NCI-H82 treated with DMSO at 0.1 percent for 48 hours (cell line): ENCODE results near the gene SLC35E3.
"Not testable (repeated sequence)": the region's sequence is repeated elsewhere in the genome, so short reads cannot be mapped to it uniquely, and the experiment has no call there.

Experiments
- DNase-seq: peaks from one replicate; lab custom pipeline; 2025; ENCODE audit not compliant: unreplicated experiment; lab: John Stamatoyannopoulos, UW

The SLC35E3 gene

DNA sequence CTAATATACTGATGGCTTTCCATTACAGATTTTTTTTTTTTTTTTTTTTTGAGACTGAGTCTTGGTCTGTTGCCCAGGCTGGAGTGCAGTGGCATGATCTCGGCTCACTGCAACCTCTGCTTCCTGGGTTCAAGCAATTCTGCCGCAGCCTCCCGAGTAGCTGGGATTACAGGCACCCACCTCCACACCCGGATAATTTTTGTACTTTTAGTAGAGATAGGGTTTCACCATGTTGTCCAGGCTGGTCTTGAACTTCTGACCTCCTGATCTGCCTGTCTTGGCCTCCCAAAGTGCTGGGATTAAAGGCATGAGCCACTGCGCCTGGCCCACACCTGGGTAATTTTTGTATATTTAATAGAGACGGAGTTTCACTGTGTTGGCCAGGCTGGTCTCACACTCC, 65.6 kb downstream of the SLC35E3 start:
- not testable (repeated sequence) for DNase-seq

- DNase-seq: no peak
Measured at GRCh38 chr12:68812553-68813241, 66.7 kb downstream of the SLC35E3 start.

- no peak for DNase-seq
Measured at GRCh38 chr12:68813242-68813593, 67.2 kb downstream of the SLC35E3 start.

- DNase-seq: no peak
Measured at GRCh38 chr12:68814490-68815231, 68.7 kb downstream of the SLC35E3 start.

DNA sequence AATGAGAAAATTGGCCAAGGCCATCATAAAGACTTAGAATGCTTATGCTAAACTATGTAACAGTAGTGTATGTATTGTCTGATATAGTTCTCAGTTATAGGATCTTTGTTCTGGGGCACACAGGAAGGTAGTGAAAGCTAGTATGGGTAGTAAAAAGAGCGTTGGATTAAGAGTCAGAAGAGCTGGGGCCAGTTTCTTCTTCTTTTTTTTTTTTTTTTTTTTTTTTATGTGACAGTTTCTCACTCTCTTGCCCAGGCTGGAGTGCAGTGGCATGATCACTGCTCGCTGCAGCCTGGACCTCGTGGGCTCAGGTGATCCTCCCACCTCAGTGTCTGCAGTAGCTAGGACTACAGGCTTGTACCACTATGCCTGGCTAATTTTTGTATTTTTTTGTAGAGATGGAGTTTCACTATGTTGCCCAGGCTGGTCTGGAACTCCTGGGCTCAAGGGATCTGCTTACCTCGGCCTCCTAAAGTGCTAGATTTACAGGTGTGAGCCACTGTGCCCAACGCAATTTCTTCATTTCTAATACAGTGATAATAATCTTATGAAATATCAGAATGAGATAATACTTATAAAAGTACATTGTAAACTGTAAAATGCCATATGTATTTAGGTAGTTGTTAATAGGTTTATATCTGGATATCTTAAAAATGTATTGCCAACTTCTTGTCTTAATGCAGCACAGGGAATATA, 69.4 kb downstream of the SLC35E3 start:
- DNase-seq: no peak

- DNase-seq: no peak
Measured at GRCh38 chr12:68815928-68816800, 70.2 kb downstream of the SLC35E3 start.

- not testable (repeated sequence) for DNase-seq
Measured at GRCh38 chr12:68819481-68819880, 73.5 kb downstream of the SLC35E3 start.

DNA sequence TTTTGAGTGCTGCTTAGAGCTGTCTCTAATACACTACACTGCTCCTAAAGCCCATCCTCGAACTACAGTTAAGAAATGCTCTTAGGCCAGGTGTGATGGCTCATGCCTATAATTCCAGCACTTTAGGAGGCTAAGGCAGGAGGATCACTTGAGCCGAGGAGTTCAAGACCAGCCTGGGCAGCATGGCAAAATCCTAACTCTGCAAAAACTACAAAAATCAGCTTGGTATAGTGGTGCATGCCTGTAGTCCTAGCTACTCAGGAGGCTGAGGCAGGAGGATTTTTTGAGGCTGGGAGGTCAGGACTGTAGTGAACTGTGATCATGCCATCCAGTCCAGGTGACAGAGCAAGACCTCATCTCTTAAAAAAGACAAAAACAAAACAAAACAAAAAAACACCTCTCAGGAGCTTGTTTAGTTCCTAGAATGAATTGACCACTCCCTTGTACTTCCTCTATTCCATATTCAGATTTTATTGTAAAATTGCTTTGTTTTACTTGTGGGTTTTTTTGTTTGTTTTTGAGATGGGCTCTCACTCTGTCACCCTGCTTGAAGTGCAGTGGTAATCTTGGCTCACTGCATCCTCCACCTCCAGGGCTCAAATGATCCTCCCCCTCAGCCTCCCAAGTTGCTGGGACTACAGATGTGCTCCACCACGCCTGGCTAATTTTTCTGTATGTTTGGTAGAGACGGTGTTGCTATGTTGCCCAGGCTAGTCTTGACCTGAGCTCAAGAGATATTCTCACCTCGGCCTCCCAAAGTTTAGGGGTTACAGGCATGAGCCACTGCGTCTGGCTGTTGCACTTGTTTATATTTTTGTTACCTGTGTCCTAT, 75.6 kb downstream of the SLC35E3 start:
- no peak for DNase-seq

DNA sequence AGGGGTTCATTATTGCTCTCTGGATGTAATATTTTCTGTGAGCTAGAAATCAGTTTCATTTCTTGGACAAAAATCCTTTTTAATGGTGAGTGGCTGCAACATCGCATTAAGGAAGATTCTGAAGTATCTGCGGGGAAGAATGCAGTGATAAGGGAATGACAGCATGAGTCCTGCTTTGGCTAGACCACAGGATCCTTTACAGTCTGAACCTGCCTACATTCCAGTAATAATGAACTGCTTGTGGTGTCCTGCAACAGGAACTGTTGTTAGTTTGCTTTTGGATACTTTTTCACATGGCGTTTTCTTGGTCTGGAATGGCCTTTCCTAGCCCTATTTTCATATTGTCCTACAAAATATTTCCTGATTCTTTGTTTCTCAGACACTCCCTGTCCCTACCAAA, 77.7 kb downstream of the SLC35E3 start:
- no peak for DNase-seq

DNA sequence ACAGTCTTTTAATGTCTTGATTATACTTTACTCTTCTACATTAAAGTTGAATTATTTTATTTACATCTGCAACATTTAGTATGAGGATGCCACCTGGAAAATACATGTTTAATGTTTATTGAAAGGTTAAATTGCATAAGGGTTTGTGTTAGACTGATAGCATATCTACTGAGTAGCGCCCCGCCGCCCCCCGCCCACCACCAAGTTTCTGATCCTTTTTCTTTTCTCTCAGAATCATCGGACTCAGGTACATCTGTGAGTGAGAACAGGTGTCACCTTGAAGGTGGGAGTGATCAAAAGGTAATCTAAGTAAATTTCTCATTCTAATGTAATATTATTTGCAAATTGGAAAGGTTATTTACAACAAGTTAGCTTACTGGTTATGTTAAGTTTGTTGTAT, 78.2 kb downstream of the SLC35E3 start:
- DNase-seq: no peak

DNA sequence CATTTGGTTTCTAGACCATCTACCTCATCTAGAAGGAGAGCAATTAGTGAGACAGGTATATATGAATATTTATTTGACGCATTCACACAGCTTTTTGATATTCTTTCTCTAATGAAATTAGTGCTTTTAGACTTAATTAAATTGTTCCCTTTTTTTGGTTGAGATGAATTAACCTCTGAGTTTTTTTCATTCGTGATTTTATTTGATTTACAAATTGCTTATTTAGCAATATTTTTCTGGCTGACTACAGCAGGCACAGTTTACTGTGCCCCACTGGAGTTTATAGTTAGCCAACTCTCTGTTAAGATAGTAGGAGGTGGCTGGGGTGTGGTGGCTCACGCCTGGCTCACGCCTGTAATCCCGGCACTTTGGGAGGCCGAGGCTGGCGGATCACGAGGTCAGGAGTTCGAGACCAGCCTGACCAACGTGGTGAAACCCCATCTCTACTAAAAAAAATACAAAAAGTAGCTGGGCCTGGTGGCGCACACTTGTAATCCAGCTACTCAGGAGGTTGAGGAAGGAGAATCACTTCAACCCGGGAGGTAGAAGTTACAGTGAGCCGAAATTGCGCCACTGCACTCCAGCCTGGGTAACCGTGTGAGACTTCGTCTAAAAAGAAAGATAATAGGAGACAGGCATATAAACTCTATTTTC, 78.7 kb downstream of the SLC35E3 start:
- DNase-seq: no peak

DNA sequence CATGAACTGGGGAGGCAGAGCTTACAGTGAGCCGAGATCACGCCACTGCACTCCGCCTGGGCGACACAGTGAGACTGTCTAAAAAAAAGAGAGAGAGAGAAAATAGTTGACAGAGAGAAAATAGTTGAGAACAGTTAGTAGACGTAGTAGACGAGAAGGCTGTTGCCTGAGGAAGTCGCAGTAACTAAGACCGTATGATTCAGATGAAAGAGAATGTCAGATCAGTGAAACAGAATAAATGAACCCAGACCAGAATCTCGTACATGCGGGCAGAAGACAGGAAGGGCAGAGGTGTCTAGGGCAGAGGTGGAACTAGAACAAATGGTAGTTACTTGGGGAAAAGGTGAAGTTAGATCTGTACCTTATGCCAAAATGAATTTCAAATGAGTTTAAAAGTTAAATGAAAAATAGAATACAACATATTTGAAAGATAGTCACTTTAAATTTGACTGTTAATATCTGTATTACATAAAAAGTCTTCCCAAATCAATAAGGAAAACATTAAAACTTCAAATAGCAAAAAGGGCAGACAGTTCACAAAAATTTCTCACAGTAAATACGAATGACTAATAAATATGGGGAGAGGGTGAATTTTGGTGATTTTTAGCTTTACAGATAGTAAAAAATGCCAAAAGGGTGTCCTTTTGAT, 79.7 kb downstream of the SLC35E3 start:
- no peak for DNase-seq

- no peak for DNase-seq
Measured at GRCh38 chr12:68827895-68828671, 82.1 kb downstream of the SLC35E3 start.

DNA sequence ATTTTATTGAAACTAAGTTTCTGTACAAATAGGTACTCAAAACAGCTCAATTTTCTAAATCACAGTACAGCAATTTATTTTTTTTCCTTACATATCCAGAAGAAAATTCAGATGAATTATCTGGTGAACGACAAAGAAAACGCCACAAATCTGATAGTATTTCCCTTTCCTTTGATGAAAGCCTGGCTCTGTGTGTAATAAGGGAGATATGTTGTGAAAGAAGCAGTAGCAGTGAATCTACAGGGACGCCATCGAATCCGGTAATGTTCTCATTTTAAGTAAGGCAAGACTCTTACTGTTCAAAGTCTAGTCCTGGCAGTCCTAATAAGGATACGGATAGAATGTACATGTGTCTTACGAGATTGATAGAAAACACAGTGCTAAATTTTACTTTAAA, 82.7 kb downstream of the SLC35E3 start:
- no peak for DNase-seq
